GM18858 (cell line): ENCODE measurements around the gene GUF1.

Experiments used
- ATAC-seq: cut with Tn5 transposase; IDR thresholded peaks from one replicate; pipeline ENCODE4 v1.9.1; 2021; ENCODE audit not compliant: unreplicated experiment

The GUF1 gene, protein sequence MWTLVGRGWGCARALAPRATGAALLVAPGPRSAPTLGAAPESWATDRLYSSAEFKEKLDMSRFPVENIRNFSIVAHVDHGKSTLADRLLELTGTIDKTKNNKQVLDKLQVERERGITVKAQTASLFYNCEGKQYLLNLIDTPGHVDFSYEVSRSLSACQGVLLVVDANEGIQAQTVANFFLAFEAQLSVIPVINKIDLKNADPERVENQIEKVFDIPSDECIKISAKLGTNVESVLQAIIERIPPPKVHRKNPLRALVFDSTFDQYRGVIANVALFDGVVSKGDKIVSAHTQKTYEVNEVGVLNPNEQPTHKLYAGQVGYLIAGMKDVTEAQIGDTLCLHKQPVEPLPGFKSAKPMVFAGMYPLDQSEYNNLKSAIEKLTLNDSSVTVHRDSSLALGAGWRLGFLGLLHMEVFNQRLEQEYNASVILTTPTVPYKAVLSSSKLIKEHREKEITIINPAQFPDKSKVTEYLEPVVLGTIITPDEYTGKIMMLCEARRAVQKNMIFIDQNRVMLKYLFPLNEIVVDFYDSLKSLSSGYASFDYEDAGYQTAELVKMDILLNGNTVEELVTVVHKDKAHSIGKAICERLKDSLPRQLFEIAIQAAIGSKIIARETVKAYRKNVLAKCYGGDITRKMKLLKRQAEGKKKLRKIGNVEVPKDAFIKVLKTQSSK

DNA sequence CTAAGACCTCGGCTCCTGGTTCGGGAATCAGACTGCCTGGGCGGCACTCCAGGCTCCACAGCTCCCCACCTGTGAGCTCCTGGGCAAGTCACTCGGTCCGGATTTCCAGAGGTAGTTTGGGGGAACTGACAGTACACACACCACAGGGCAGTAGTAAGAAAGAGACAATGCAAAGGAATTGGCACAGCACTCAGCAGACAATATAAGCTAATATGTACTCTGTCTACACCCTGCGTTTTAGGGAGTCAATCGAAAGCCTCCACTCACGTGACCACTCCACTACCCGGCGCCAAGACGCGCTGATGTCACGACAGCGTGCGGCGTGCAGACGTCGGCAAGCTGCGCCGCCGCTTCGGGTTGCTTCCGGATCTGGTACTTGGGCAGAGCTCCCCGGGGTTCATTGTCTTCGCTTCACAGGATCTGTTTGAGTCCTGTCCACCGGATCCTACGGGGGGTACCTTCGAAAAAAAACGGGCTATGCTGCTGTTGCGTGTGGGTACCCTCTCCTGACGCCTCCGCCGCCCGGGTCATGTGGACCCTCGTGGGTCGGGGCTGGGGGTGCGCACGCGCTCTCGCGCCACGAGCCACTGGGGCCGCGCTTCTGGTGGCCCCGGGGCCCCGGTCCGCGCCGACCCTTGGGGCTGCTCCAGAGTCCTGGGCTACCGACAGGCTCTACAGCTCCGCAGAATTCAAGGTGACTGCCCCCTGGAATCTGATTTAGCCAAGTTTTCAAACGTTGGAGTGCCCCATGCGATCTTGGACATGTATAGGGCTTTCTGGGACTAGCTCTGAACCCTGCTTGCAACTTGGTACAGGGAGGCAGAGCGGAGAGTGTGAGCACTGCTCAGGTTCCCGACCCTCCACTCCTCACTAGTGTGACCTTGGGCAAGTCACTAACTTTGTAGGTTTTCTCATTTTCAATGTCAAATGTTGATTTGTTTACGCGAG, at the start of gene GUF1:
TSS of gene GUF1 (plus strand) at position 327 of the 948 bp plus-strand sequence. CDS start at position 530, 203 bp downstream.
- peak; percentile 96 for ATAC-seq

DNA sequence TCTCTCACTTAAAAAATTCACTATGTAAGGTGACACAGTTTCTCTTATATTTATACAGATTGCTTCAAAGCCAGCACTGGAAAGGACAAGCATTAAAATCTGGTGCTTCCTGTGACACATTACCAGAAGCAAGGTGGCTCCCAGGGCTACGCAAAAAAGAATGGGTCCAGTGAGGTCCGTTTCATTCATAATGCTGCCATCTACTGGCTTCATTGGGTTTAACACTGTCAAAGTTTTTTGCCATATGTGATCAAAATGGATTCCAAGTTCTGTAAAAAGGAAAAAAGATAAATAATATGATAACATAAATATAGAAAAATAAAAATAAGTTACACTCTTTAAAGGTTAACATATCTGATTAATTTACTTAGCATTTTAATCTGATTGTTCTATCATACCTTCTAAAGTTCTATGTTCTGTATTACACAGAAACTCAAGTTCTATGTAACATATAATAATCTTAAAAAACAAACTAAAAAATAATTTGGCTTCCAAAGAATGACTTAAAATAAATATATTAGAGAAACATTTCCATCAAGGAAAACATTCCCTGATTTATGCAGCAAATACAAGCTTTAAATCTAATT, 48.8 kb upstream of the GUF1 start:
- ATAC-seq, result peak; percentile 98

DNA sequence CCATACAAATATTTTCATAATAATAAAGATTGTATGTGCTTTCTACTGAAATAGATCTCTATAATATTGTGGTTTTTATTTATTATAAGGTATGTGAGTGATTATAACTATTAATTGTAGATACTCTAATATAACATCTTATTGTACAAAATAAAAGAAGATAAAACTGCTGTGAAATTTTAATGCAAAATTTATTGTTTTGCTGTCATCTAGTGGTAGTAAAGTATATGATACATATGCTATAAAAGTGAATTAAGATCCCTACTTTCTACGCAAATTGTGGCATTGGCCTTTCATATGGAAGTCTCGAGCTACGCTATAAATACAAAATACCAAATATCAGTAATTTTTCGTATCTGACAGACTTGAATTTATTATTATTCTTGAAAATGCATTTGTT, 46.1 kb upstream of the GUF1 start:
- no peak for ATAC-seq

DNA sequence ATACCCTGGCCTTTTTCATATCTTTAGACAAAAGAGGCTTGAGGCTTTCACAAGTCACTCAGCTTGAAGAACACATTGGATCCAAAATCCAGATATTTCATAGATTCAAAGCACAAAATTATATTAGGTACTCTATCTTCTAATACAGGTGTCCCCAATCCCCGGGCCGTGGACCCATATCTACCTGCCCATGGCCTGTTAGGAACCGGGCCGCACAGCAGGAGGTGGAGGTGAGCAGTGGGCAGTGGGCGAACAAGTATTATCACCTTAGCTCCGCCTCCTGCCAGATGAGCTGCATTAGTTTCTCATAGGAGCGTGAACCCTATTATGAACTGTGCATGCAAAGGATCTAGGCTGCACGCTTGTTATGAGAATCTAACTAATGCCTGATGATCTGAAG, 45.5 kb upstream of the GUF1 start:
- no peak for ATAC-seq

DNA sequence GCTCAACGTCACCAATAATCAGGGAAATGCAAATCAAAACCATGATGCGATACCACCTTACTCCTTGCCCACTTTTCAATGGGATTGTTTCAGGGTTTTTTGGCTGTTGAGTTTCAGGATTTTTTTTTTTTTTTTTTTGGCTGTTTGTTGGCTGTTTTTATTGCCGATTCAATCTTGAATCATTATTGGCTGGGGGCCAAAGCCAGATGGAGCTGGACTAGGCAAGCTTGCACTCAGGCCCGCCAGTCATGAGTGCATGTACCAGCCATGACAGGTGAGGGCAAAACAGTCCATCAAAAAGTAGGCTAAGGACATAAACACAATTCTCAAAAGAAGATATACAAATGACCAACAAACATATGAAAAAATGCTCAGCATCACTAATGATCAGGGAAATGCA, 40.1 kb upstream of the GUF1 start:
- no peak for ATAC-seq

DNA sequence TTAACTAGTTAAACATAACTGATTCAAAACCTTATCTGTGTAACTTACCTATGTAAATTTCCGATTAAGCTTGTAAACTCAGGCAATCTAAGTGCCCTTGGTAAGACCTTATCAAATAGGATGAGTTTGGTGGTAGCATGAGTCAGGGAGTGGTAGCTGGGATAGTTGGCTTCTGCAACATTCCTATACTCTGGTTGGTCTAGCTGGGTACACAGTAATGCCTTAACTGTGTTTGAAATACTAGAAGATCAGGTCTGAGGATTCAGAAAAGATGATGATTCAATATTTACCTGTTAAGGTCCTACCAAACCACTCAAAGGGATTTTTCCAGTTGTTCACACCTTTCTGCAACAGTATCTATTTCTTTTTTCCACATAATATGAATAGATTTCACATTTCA, 32.1 kb upstream of the GUF1 start:
- no peak for ATAC-seq

DNA sequence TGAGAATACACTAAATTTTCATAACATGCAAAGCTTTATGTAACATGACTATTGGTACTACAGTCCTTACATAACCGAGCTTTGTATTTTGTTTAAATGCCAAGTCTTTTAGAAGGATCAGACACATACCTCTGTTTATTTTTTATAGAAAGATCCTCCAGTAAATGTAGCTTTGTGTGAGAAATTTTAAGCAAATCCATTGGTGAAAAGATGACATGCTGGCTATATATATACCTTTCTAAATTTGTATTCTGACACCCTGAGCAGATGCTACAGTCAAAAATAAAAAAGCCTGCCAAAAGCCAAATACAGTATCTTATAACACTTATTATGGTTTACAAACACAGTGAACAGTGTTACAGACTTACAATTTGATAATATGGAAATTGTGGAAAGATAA, 26.8 kb upstream of the GUF1 start, which contains the start of gene YIPF7:
TSS of gene YIPF7 (minus strand) at position 201 of the 400 bp plus-strand sequence. CDS start 1,525 bp downstream, outside the sequence.
- ATAC-seq, result no peak

DNA sequence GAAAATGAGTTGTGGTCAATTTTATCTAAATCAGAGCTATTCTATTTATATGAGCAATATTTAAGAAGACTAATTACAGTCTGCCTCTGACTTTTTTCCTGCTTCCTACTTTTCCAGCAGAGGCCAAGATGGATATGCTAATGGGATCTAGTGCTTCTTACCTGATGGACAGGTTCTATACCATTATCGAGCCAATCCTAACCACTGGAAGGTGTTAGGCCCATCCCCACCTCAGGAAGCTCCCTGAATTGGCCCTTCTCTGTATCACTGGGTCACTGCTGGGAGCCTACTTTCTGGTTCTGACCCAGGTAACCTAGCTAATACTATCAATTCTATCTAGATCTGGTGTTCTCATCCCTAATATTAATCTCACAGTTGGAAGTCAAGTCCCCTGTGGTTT, 26.2 kb upstream of the GUF1 start:
- no peak for ATAC-seq

DNA sequence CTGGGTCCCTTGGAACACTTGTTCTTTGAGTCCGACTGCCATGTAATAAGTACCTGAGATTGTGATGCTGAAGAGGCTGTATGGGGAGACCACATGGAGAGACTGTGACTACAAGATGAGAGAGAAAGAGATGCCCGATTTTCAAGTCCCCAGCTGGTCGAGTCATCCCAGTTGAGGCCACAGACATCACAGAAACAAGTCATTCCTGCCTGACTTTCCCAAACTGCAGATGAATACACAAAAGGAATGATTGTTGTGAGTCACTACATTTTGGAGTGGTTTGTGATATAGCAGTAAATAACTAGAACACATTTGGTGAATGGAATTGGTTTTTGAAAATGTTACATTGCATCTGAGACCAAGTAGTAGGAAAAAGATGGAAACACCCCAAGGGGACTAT, 17.8 kb upstream of the GUF1 start:
- no peak for ATAC-seq

GRCh38 chr4:44661940-44662622, 16.1 kb upstream of the GUF1 start:
- ATAC-seq, result peak; percentile 7

DNA sequence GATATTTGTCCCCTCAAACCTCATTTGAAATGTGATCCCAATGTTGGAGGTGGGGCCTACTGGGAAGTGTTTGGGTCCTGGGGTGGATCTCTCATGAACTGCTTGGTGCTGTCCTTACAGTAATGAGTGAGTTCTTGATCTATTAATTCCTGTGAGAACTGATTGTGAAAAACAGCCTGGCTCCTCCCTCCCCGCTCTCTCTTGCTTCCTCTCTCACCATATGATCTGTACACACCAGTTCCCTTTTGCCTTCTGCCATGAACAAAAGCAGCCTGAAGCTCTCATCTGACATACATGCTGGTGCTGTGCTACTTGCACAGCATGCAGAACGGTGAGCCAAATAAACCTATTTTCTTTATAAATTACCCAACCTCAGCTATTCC, 15.6 kb upstream of the GUF1 start:
- ATAC-seq, result peak; percentile 57

DNA sequence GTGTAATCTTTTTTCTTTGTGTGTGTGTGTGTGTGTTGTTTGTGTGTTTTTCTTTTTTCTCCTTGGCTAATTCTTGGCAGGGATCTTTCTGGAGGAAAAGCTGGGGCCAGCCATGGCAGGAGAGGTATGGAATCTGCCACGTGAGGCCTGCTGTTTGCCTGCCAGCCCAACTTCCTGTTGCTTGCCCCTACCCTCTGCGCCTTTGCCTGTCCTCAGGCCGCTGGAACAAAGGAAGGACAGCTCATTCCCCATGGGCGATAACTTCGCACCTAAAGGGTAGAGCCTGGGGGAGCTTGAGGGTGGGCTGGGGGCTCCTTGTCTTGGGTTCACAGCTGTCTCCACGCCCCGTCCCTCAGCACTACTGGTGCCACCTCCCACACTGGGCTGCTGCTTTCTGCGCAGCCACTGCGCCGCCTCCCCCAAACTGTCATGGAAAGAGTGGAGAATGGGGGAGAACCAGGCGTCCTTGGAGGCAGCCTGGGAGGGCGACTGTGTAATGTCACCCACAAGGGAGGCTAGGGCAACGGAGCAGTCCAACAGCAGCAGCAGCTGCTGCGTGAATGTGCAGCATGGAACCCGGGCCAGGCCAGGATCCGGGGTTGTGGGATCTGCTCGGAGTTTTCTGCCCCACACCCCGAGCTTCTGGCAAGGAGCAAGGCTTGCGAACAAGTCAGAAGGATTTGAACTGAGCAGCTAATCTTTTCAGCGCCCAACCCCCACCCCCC, 14.5 kb upstream of the GUF1 start:
- no peak for ATAC-seq

DNA sequence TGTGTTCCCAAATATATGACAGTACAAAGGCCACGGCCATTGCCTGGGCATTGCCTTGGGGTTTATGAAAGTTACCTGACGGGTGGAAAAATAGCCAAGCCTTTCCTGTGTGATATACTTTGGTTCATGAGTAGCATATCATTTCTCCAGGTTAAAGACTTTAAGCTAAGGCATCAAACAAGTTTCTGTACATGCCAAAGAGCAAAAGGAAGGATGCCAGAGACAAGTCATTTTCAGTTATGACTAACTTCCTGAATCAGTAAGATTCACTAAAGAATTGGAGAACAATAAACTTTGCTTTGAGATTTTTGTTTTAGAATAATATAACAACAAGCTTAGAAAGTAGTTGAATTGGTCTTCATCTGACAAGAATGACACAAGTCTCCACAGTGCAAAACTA, 9.7 kb upstream of the GUF1 start:
- ATAC-seq, result no peak

DNA sequence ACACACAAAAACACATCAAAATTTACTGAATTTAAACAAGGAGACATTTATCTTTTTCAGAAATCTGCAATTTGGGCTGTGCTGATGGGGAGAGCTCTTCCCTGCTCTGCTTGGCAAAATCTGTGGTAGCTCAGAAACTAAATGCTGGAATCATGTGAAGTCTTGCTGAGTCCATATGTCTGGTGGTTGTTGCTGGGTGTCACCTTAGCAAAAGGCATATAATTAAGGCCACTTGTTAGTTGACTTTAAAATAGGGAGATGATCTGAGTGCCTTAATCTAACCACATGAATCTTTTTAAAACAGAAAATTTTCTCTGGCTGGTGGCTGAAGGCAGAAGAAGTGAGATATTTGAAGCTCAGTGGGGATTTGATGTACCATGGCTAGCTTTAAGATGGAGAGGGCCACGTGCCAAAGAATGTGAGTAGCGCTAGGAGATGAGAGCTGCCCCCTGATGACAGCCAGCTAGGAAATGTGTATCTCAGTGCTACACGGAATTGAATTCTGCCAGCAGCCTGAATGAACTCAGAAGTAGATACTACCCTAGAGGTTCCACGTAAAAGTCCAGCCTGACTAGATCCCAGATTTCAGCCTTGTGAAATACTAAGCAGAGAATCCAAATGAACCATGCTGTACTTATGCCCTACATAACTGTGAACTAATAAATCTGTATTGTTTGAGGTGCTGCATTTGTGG, 7.6 kb upstream of the GUF1 start:
- no peak for ATAC-seq

DNA sequence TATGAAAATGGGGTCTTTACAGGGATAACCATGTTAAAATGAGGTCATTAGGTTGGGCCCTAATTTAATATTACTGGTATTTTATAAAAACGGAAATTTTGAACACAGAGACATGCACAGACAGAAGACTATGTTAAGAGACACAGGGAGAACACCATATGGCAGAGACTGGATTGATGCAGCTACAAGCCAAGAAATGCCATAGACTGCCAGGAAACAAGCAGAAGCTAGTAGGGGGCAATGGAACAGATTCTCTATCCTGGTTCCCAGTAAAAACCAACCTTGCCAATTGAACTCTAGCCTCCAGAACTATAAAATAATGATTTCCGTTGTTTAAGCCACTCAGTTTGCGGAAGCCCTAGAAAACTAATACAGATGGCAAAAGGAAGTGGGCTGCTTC, 6.6 kb upstream of the GUF1 start:
- ATAC-seq, result no peak

DNA sequence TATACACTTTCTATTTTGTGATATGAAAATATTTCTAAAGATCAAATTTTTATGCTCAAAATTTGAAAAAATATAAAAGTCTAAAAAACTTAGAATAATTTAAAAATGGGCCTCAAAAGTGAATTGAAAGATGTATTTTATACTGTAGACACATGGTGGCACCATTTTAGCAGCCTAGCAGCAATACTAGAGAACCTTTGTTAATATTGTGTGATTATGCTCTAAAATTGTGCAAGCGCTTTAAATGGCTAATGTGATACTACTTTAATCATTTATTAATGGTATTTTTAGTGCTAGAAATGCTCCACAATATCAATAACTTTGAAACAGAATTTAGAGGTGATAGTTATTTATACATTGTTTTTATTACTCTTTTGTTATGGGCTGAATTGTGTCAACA, 3.7 kb upstream of the GUF1 start:
- ATAC-seq, result no peak

- no peak for ATAC-seq
Measured at GRCh38 chr4:44675366-44675765, 2.9 kb upstream of the GUF1 start.

DNA sequence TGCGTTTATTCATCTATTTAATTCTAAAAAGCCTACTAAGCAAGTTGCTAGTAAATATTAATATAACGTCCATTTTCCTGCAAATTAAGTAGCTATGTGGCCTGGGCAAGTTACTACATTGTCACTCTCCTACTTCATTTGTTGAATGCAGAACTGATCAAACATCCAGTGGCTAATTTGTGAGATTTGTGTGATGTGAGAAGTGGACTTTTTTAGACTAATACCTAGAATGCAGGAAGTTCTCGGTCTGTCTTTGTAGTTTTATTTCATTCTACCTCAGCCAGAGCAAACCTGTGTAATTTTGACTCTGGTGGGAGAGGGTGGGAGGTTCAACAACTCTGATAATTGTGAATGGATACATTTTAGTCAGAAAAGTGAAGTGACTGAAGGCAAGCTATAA, 840 bp downstream of the GUF1 start:
- ATAC-seq, result peak; percentile 5

DNA sequence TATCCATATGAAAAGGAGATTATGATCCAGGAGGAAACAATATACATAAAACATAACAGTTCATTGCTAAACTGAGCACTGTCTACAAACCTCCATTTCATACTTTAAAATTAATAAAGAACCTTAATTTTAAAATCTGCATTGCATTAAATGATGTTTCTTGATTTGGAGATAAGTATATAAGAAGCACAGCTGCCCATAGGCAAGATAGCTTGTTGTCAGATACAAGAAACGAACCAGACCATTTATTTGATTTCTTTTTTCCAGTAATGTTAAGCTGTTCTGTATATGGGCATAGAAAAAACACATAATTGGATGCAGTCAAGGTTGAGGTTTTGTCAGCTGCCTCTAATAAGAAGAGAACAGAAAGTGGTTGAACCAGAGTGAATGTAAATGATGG, 6.4 kb downstream of the GUF1 start:
- ATAC-seq, result no peak
